NCI-H1105 (cell line): ENCODE measurements around the gene RELL1.

Source experiments
- DNase-seq: peaks from one replicate; lab custom pipeline; 2025; lab: John Stamatoyannopoulos, UW

The RELL1 gene

GRCh38 chr4:37665333-37666320 is 20.5 kb downstream of the RELL1 start:
- DNase-seq, result no peak

GRCh38 chr4:37664696-37665095 is 21.5 kb downstream of the RELL1 start:
- DNase-seq, result no peak

GRCh38 chr4:37663552-37663951 is 22.6 kb downstream of the RELL1 start:
- DNase-seq, result no peak

DNA sequence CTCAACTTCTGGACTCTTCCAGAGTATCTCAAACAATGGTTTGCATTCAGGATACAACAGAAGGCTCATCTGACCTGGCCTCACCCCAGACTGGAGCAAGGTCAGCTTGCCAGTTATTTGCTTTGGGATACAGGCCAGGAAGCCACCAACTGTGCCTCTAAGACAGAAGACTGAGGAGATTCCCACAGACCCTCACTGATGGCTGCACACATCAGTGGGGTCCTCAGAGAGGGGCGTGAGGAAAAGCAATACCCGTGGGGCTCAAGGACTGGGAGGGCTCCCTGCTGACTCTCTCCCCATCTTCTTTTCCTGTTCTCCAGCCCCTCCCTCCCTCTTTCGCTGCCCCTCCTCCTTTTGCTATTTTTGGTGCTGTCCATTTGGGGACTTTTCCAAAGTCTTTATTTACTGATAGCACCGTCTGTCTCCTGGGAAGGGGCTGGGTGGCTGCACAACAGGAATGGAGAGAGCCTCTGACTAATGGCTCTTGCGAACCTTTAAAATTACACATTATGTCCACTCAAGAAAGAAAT is 23.2 kb downstream of the RELL1 start:
- no peak for DNase-seq

- no peak for DNase-seq
These were observed 23.9 kb downstream of the RELL1 start for GRCh38 chr4:37662251-37662650.

- no peak for DNase-seq
These were observed 24.4 kb downstream of the RELL1 start for GRCh38 chr4:37661772-37662171.

- DNase-seq, result no peak
These were observed 26.5 kb downstream of the RELL1 start for GRCh38 chr4:37659696-37660095.

GRCh38 chr4:37656649-37657048 is 29.5 kb downstream of the RELL1 start:
- DNase-seq, result no peak

DNA sequence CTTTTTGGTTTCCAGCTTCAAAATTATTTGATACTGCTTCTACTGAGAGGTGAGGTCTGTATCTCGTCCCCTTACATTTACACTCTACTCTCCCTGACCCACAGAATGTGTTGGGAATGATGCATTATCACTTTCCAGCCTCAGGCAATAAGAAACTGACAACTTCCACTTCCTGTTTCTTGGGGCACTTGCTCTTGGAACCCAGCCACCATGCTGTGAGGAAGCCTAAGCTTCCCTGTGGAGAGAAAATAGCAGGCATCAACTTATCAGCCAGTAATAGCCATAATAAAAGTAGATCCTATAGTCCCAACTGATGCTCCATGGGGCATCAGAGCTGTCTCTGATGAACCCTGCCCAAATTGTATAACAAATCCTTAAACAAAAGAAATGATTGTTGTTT is 32.6 kb downstream of the RELL1 start:
- DNase-seq, result no peak

GRCh38 chr4:37652747-37653527 is 33.2 kb downstream of the RELL1 start:
- no peak for DNase-seq

DNA sequence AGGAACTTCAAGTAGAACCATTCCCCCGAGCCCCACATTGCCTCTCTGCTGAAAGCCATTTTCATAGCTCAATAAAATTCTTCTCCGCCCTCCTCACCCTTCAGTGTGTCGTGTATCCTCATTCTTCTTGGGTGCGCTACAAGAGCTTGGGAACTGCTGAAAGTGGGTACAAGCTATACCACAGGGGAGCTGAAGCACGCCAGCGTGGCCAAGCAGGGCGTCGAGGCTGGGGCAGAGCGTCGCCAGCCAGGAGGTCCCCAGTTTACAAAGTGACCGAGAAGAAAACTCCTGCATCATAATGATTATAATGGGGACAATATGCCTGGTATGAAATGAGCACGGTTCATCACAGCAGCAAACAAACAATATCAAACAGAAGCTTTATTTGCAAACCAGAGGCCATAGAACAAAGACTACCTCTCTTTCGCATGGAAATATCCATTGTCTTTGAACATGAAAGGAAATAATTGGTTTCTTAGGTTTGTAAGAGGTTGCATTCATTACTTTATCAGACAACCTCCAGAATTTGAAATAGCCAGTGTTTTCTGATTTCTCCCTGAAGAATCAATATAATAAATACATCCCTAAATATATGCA is 34.3 kb downstream of the RELL1 start:
- DNase-seq, result no peak

DNA sequence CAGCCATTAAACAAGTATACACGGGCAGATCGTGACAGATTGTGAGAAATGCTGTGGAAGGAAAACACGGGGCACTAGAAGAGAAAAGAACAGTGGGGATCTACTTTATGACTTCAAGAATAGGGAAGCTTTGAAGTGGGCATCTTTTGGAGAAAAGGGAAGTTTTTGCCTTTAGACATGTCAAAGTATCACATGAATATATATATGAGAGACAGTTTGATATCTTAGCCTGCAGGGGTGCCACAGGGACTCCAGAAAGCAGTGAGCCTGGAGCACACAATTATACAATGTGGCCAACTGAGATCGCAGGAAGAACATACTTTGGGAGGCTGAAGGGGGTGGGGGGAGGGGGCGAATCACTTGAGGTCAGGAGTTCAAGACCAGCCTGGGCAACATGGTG is 35.7 kb downstream of the RELL1 start:
- no peak for DNase-seq

DNA sequence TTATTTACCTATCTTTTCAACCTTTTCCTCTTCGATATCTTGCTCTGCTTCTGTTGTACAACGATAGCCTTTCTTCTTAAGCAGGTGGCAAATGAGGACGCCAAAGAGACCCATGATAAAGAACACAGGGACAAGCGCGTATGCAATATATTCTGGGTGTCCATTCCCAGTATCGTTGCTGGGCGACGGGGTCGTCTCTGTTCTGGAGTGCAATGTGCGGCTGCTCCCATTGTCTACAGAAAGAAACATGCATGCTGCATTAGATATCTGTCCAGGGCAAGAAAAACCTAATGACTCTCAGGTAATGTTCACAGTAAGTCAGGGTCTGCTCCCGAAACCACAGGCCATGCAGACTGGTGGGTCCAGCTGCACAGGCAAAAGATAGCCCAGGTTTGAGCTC is 36.9 kb downstream of the RELL1 start:
- DNase-seq, result no peak

- no peak for DNase-seq
These were observed 37.9 kb downstream of the RELL1 start for GRCh38 chr4:37648084-37648817.

DNA sequence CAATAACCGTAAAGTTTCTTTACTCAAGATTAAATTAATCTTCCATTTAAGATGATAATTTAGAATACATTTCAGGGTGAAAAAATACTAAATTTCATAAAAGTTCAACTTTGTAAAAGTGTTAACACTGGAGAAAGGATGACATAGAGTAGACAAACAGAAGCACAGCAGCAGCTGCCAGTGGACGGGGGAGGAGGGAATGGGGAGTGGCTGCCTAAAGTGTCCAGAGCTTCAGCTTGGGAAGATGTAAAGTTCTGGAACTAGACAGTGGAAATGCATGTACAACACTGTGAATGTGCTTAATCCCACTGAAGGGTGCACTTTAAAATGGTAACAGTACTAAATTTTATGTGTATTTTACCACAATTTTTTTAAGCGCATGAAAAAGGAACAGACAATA is 39.9 kb downstream of the RELL1 start:
- no peak for DNase-seq

GRCh38 chr4:37645736-37646135 is 40.4 kb downstream of the RELL1 start:
- no peak for DNase-seq

- no peak for DNase-seq
These were observed 41.2 kb downstream of the RELL1 start for GRCh38 chr4:37644962-37645361.

DNA sequence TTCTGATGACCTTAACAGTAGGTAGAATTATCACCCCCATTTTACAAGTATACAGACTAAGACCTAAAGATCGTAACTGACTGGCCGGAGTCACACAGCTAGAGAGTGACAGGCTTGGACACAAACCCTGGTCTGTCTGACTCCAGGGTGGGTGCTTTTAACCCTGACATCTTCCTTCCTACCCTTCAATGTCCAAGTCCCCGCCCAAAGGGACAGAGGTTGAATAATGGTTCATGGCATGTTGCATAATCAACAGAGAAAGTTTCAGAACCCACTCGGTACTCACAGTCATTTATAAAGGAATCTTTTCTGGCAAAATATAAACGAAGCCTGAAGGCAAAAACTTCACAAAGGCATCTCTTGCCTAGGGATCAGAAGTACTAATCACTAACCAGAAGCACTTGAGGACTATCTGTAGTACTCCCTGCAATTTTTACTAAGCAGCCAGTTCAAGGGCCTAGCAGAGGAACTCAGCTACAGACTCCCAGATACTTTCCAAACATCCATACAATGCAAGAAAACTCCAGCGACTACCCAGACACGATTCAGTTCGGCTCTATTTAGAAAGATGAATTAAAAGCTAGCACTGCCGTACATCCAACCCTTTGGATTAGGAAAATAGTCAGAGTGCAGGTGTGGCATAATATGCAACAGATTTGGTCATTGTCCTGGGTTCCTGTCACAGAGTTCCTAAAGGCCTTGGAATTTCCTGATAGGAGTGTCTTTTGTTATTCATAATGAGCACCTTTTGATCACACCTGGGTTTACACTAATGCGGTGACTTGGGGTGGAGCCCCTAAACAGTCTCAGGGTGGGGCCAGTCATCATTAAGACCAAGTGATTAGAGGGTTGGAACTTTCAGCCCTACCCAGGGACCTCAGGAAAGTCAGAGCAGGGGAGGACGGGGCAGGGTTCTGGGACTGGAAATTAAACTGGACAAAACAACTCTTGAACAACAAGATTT is 44.0 kb downstream of the RELL1 start:
- DNase-seq, result no peak

DNA sequence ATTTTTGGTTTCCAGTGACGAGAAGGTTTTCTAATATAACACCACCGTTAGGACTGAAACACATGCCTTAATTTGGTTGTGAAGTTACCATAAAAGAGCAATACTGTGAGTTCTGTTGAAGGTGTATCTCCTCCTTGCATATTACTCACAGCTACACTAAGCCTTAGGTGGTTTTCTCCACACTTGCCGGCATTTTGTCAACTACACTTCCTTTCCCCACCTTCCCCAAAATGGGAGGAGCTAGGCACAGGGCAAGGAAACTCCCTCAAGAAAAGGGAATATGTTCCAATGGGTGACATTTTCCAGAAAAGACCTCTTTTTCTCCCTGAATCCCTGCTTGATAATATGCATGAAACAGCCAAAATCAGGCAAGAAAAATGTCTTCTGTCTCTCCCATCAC is 44.8 kb downstream of the RELL1 start:
- DNase-seq, result no peak

DNA sequence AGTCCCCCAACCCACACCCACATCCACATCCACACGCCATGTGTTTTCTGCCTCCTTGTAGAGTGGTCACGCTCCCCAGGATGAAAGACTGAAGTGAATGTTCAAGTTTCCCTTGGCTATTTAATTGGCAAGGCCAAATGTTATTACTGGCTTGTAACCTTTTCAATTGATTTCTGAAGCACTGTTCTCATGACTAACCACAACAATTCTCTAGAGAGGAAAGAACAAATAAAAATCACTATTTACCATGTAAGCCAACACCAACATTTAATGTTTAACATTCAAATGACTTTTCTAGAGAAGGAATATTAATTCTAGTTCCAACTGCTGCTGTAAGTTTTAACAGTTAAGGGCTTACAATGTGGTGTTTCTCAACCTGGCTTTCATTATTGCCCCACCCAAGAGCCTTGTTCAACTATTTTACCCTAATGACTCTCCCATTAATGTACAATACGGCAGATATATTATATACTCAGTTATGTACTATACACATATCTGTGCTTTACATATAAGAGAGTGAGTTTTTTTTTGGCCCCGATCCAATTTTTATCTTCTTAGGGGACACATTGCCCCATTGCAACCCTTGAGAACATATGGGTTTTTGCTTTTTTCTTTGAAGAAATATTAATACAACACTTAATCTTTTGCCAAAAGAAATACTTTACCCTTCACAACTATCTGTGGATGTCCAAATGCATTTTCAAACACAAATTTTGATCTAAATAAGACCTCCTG is 46.5 kb downstream of the RELL1 start:
- no peak for DNase-seq
